Measurements from ENCODE around the gene NTRK2.
"Not testable (repeated sequence)": the region's sequence is repeated elsewhere in the genome, so short reads cannot be mapped to it uniquely, and the experiment has no call there.

NTRK2 gene

DNA sequence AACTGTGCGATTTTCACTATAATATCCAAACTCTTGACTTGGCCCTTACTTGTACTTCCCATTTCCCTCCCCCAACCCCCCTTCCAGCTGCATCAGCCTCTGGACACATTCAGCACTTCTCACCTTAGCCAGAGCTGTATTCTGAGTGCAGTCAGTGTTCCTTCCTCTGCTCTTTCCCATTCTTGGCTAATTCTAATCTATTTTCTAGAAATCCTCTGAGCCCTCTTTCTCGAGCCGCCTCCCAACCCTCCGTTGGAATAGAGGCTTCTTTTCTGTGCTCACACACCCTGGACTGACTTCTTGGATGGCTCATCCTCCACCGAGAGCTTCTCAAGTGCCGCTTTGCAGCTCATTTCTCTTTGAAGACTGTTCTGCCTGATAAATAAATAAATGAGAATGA lies 188.8 kb downstream of the NTRK2 start:
- DNase-seq, result no peak

DNA sequence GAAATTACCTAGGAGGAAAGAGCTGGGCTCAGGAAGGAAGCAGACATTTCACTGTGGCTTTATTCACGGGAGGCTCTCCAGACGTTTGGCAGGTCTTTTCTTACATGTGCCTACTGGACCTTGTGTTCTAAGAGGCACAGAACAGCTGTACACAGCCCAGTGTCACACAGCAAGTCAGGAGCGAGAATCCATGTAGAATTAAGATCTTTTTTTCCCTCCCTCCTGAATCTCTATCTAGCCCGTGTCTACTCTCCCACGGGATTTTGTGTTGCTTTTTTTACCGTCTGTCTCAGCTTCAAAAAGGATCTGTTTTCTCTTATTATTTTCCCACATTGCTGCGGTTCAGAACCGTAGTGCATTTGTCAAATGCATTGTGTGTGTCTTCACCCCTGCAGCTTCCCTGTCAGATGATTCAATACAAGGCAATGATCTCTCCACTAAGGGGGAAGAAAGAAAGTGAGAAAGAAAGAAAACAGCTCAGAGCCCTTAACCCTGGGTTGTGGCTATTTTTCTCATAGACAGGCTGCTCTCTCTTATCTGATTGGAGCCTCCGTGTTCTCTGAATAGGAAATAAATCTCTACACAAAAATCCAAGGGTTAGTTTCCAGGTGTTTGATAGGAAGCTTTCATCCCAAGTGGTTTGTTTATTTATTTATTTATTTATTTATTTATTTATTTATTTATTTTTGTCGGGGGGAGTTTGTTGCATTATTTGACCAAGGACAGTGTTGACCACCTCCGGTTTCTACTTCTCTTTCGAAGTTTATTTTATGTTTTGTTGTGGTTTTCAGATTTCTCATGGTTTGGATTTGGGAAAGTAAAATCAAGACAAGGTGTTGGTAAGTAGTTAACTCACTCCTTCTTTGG lies 191.0 kb downstream of the NTRK2 start:
- no peak for DNase-seq

DNA sequence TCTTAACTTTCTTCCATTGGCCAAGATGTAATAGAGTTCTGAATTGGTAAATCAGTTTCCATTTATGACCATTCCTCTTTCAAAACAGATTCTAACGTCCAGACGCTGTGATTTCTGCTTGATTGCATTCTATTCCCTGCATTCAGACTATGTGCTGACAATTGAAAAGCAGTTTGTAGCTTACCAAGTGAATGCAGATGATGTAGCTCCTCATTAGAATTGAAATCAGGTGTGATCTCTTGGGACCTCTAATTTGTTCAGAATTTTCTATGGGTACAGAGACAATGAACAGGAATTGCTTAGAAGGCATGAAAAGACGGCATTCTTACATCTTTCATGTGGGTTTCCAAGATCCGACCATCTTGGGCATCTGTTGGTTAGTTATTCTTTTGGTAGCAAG lies 191.9 kb downstream of the NTRK2 start:
- no peak for DNase-seq

DNA sequence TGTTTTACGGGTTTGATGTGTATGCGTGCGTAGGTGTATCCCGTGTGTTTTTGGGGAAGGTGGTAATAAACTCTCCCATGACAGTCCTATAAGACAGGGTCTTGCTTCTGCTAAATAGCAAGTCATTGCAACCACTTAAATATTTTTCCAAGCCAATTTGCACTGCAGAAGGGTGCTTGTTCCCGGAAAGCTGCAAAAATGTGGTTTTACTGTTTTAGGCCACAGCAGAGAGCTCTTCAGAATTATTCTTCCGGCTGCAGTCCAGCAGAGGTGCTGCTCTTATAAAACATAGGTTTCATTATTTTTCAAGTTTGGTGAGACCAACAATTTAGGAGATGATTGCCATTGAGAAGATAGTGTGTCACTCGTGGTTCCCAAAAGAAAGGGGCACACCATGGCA lies 192.8 kb downstream of the NTRK2 start:
- DNase-seq, result no peak

DNA sequence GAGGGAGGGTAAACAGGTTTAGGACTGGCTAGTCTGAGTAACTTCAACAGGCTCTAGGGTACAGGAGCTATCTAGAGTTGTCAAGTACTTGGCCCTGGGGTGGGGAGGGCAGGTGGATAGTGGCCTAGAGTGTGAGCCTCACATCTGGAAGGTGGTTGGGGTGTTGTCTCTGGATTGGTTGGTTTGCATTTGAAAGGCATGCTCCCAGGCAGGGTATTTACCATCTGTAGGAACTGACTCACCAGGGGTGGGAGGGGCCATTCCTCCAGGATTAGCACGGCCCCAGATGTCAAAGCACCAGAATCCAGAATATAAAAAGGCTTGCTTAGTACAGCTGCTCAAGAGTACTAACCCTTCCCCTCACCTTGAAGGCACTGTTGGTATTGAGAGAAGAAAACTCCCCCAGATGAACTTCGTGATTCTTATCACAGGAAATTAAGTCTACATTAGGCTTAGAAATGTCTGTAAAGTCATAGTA lies 193.3 kb downstream of the NTRK2 start:
- no peak for DNase-seq

DNA sequence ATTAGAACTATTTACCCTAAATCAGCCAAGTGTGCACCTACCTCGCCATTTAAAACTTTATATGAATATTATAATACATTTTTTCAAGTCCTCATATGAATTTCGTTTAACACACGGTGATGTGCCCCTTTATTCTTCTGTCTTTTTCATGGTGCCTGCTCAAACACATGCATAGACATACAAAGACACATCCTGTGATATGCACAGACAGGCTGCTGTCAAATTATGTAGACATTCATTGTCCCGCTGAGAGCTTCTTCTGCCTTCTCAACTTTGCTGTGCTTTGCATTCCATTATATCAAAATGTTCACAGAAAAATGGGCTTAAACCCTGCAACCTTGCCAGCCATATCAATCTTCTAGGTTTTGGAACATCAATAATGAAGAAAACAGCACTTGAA lies 193.8 kb downstream of the NTRK2 start:
- no peak for DNase-seq

DNA sequence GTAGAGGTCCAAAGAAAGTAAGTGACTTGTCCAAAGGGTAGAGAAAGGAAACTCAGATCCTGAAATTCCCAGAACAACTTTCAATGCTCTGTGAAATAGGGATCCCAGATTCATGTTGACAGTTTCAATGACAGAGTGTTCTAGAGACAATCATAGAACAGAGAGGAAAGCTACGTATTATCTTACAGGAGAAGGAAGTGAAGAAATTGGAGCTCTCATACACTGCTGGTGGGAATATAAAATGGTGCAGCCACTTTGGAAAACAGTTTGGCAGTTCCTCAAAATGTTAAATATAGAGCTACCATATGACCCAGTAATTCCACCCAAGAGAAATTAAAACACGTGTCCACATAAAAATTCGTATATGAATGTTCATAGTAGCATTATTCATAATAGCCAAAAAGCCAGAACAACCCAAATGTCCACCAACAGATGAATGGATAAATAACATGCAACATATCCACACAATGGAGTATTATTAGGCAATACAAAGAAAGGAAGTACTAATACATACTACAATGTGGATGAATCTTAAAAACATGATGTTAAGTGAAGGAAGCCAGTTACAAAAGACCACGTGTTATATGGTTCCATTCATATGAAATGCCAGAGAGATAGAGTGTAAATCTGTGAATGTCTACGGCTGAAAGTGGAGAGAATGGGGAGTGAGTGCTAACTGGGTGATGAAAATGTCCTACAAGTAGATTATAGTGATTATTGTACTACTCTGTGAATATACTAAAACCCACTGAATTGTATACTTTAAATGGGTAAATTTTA lies 197.1 kb downstream of the NTRK2 start:
- no peak for DNase-seq

DNA sequence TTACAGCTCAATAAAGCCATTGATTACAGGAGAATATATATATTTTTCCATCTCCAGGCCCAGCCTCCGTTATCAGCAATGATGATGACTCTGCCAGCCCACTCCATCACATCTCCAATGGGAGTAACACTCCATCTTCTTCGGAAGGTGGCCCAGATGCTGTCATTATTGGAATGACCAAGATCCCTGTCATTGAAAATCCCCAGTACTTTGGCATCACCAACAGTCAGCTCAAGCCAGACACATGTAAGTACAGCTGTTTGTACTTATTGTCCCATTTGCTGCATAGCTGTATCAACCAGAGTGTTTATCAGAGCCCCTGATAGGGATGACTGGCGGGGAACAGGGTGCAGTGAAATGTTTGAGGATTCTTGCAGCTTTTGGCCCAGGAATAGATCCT lies 197.7 kb downstream of the NTRK2 start:
- no peak for DNase-seq

DNA sequence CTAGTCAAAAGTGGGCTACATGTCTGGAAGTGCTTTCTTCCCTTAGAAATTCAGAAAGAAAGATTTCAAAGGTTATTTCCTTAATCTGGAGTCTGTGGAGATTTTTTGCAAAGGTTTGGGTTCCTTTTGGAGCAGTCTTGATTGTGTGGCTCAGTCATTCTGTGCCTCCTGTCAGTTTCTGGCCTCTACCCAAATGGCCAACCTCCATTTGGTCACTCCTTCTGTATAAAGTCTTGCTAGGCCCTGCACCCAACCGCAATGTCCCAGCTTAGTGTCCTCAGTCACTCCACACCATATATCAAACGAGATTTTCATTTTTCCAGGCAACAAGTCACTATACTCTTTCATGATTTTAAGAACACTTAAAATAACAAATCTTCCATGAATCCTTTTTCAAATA lies 199.6 kb downstream of the NTRK2 start:
- DNase-seq, result no peak

DNA sequence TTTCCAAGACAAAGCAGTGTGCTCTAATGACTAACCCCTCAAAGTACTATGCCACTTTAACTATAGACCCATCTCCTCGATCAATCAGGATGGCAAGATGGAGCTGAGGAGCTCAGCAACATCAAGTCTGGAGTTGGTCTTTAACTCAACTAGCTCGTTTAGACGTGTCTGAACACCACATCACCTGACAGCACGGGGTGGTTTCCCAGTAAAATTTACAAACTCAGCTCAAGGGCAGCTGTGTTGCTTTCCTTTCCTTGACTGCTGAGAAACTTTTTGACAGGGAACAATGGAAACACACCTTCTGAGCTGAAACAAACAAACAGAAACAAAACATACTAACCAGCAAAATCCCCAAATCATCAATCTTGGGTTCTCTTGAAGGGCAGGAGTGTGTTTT lies 202.5 kb downstream of the NTRK2 start:
- DNase-seq, result no peak

DNA sequence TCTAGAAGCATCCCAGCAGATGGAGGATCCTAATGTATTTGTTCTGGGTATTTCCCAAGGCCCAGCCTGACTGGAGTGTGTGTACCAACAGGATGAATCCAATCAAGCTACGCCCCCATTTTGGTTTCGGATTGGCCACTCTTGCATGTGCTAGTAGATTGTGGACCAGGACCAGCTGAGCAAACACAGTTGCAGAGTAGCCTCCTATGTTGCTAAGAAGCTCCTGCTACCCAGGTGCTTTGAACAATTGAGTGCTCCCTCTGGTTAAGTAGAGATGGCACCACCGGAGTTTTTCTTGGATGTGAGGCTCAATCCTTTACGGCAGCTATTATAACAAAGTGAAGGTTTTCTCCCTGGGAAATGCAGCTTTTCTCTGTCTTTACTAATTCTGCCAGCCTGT lies 204.5 kb downstream of the NTRK2 start:
- peak; percentile 54 for DNase-seq

DNA sequence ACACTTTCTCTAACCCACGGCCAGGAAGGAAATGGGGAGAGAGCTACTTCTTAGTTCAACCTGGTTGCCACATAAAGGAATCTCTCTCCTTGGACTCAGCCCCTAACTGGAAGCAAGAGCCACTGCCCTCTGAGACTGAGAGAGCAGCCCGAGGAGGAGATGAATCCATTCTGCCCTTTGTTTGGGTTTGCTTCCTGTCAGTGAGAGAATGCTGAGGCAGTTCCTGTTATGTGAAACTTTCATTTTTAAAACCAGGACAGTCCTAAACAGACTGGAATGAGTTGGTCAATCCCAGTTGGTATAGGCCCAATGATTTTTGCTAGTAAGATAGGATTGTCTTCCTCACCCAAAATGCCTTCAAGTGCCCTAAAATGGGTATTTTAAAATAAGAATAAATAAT lies 205.1 kb downstream of the NTRK2 start:
- DNase-seq, result no peak

DNA sequence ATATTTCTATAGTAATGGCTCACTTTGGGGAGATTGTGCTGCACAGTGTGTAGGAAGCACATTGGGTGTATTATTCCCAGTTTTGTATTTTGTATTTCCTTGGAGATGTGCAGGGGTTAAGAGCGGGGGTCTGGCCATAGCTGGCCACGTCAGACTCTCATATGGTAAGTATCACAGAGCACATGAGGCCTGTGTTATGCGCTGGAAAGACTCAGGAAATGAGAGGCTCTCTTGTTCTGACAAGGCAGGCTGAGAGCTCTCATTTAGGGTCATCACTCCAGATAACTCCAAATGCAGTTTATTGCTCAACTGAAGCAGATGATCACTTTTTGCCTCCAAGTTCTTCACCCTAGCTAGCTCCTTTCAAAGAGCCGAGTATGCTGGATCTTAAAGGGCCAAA lies 205.7 kb downstream of the NTRK2 start:
- DNase-seq, result no peak

DNA sequence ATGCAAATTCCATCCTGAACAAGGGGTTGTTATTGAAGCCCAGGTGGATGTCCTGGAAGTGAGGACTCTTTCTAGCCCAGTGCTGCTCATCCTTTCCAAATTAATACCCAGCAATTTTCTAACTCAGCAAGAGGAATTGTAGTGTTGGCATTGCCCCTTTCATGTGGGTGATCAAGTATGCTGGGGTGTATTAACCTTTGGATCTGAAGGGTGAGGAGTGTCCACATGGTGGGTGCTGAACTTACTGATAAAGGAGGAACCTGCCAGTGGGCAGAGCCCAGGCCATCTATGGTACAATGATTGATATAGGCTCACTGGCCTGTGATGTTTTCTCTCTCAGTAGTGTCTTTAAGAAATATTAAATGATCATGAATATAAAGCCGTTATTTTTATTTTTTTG lies 210.1 kb downstream of the NTRK2 start:
- no peak for DNase-seq

DNA sequence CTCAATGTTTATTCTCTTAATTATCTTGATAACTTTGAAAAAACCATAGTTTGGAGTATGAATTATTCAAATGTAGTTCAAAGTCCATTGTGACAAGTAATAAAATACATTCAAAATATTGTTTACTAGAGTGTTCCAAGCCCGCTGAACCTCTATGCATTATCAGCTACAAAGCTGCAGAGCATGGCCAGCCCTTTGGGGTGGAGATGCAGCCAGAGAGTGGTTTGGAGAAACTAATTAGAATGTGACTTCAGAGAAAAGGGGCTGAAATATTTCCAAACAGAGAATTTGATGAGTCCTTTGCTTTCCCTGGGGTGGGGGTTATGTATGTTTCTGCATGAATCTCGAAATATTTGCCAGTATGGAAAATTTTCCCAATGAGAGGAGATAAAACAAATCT lies 211.3 kb downstream of the NTRK2 start:
- no peak for DNase-seq

DNA sequence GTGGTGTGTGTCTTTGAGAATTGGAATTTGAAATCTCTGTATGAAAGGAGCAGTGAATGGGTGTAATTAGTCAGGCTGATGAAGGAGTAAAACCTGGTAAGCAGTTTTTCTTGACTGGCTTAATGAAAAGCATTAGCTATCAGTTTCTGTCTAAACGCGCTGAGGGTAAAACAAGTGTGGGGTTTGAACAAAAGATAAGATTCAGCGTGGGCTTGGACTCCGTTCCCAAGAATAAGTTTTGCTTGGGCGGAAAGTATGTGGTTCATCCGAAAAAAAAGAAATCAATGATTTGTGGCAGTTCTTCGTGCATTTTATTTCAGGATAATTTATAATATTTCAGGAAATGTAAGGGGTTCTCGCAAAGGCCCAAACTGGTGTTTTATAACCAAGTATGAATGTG lies 217.3 kb downstream of the NTRK2 start:
- DNase-seq, result no peak

DNA sequence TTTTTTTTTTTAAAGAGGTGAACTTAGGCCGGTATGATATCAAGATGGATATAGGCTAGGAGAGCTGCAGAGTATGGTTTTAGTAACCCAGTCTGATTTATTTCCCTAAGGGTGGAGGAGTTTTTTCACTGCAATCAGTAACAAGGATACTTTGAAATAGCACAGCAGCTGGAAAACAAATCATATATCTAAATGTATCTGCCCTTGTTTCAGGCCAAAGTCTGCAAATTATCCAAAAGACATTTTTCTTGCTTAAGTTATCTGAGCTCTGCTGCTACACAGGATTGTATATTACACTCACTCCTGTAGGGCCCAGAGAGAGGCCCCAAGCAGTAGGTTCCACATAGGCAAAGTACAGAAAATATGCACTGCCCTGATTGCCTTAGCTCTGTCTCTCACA lies 222.4 kb downstream of the NTRK2 start:
- no peak for DNase-seq

DNA sequence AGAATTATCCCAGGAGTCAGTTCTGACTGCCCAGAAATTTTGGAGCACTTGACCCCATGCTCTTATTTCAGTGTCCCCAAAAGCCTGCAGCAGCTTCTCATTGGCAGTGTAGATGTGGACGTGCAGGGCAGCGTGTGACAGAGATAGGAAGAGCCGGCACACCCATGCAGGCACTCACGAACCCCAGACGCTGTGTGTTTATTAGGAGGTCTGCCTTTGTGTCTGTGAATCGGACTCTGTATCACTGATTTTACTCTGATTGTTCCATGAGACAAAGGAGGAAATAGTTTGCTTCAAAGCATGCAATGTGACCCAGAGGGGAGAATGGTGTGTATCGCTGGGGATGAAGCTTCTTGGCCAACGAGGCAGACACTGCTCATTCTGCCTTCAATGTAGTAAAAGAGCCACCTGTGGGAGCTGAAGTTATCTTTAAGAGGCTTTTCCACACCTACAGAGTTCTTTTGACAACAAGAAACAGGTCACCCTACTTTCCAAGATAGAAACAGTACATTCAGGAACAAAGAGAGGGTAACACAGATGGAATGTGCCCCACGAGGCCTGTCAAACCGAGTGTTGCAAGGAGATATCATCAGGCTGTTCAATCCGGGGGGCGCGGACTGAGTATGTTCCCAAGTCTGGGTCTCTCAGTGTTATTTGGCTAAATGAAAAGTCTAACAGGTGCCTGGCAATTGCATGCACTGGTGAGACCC lies 224.0 kb downstream of the NTRK2 start:
- no peak for DNase-seq

DNA sequence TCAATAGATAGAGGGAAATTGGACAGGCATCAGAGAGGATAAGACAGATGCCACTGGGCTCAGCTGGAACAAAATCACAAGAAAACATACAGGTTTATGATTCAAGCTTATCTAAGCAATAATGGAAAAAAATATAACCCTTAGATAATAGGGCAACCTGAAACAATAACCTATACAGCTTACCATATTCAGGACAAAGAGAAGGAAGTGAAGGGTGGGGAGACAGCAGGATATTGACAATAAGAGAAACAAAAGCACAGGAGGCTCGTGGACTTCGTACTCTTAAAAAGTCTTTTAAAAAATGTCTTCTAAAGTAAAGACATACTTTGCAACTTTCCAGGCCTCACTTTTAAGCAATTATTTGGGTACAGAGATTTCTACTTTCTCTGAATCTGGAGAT lies 225.3 kb downstream of the NTRK2 start:
- no peak for DNase-seq

DNA sequence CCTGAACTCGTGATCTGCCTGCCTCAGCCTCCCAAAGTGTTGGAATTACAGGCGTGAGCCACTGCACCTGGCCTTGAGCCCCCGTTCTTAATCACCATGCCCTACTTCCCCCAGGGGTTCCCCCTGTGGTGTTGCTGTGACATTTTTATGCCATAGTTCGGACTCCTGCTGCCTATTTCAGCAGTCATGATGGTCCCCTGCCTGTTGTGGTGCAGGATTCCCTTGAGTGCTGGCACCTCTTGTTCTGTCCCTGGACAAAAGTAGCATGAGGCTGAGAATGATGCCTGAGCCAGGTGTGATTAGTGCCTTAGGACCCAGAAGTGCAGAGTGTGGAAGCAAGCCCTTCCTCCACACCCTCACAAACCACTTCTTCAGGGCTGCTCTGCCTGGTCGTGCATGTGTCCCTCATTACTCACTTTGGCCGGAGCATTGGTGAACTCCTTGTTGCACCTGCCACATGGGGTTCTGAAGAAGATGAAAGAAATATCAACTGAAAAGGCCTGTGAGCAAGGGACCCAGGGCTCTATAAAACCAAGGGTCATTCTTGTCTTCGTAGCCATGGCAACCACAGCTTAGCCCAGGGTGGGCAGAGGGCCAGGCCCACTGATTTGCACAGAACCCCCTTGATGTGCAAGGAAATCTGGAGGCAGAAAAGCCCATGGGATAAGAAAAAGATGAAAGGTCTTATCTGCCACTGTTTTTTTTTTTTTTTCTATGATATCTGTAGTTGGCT lies 228.0 kb downstream of the NTRK2 start:
- no peak for DNase-seq

DNA sequence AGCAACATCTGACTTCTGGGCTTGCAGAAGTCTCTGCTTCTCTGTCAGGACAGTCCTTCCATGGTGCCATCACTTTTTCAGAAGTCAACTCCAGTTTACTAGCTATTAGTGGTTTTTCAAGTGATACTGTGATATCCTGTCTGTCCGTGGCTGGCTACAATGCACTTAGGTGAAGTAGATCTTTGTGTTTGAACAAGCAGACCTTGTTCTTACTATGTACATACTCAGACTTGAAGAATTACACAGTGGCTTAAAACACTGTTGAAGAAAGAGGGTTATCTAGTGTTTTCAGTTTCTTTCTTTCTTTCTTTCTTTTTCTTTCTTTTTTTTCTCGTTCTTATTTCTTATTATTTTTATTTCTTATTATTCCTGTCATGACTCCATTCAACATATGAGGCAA lies 228.7 kb downstream of the NTRK2 start:
- no peak for DNase-seq

DNA sequence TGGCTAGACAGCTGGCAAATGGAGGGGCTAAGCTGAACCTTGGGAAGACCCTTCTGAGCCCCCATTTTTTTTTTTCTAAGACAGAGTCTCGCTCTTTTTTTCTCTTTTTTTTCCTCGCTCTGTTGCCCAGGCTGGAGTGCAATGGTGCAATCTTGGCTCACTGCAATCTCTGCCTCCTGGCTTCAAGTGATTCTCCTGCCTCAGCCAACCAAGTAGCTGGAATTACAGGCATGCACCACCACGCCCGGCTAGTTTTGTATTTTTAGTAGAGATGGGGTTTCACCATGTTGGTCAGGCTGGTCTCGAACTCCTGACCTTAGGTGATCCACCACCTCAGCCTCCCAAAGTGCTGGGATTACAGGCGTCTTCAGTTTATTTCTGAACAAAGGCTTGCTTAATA lies 229.1 kb downstream of the NTRK2 start:
- not testable (repeated sequence) for DNase-seq

DNA sequence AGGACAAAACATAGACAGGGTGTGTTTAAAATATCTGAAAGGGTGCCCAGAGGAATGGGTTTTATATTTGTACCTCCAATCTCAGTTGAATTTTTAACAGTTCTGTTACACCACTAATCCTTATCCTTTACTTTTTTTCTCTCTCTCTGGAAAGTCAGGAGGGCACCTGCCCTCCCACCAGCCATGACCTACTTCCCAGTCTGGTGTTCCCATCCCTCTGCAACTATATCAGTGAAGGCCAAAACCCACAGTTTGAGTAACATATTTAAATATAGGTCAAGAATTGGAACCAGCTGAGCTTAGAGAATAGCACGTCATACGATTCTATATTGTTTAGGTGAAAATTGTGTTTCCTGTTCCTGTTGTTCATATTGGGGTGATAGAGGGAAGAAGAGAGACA lies 229.8 kb downstream of the NTRK2 start:
- no peak for DNase-seq
